ENCODE results near the gene CYP11A1.

GRCh38 chr15:74370471-74370870 lies 3.0 kb upstream of the CYP11A1 start:
- no peak for TF ChIP-seq POLR2AphosphoS5 (IDR thresholded peaks at IDR 0.05)
- TF ChIP-seq CTCF (IDR thresholded peaks at IDR 0.05): no peak
- no peak for TF ChIP-seq EP300 (IDR thresholded peaks at IDR 0.05)
- no peak for TF ChIP-seq POLR2A (IDR thresholded peaks at IDR 0.05)

Measured in stomach (tissue), 4 donors.